ENCODE measurements around the gene EPHB1.

EPHB1 gene

DNA sequence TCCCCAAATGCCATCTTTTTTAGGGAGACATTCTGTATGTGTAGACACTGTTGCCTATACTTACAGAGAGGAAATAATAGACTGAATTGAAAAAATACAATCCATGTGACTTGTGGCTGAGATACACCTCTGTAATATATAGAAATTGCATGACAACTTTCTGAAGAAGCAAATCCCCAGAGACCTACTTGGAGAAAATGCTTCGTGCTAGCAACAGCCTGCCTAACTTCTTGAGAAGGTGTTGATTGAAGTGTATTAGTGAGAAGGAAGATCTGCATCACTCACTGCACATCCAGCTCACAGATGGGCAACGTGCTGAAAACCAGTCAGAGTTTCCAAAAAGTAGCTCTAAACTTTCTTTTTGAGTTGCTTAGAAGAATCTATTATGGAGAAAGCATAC is 404.1 kb downstream of the EPHB1 start:
- no peak for DNase-seq (ENCODE audit: low read depth)
- TF ChIP-seq, protein P1, sequence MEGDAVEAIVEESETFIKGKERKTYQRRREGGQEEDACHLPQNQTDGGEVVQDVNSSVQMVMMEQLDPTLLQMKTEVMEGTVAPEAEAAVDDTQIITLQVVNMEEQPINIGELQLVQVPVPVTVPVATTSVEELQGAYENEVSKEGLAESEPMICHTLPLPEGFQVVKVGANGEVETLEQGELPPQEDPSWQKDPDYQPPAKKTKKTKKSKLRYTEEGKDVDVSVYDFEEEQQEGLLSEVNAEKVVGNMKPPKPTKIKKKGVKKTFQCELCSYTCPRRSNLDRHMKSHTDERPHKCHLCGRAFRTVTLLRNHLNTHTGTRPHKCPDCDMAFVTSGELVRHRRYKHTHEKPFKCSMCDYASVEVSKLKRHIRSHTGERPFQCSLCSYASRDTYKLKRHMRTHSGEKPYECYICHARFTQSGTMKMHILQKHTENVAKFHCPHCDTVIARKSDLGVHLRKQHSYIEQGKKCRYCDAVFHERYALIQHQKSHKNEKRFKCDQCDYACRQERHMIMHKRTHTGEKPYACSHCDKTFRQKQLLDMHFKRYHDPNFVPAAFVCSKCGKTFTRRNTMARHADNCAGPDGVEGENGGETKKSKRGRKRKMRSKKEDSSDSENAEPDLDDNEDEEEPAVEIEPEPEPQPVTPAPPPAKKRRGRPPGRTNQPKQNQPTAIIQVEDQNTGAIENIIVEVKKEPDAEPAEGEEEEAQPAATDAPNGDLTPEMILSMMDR (conservative IDR thresholded peaks at IDR 0.05; ENCODE audit: control insufficient read depth, insufficient read depth, low read depth, low read length): no peak
- no peak overlapping the region for H3K4me3 ChIP-seq (ENCODE audit: control insufficient read depth, low read depth, low read length)

DNA sequence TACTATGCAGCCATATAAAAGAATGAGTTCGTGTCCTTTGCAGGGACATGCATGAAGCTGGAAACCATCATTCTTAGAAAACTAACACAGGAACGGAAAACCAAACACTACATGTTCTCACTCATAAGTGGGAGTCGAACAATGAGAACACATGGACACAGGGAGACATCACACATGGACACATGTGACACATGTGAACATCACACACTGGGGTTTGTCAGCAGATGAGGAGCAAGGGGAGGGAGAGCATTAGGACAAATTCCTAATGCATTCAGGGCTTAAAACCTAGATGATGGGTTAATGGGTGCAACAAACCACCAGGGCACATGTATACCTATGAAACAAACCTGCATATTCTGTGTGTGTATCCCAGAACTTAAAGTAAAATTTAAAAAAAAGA is 408.0 kb downstream of the EPHB1 start:
- TF ChIP-seq, protein P1 (conservative IDR thresholded peaks at IDR 0.05; ENCODE audit: control insufficient read depth, insufficient read depth, low read depth, low read length): no peak
- no peak overlapping the region for H3K4me3 ChIP-seq (ENCODE audit: control insufficient read depth, low read depth, low read length)
- no peak for DNase-seq (ENCODE audit: low read depth)

DNA sequence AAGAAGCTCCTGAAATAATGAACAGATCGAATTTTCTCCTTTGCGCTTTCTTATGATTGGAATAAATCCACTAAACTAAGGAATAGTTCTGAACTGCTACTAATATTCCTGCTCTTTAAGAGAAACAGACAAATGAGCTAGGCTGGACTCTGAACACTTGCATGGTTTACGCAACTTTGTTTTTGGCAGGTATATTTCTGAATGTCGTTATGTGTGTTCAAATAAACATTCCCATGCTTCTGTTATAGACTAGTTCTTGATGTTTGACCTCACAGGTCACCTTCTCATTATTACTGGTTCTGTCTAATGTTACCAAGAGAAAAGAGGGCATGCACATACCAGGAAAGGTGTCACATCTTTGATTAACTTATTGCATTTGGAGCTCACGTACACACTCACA is 418.2 kb downstream of the EPHB1 start:
- H3K4me3 ChIP-seq (ENCODE audit: control insufficient read depth, low read depth, low read length): no peak overlapping the region
- no peak for DNase-seq (ENCODE audit: low read depth)
- TF ChIP-seq, protein P1 (conservative IDR thresholded peaks at IDR 0.05; ENCODE audit: control insufficient read depth, insufficient read depth, low read depth, low read length): no peak

DNA sequence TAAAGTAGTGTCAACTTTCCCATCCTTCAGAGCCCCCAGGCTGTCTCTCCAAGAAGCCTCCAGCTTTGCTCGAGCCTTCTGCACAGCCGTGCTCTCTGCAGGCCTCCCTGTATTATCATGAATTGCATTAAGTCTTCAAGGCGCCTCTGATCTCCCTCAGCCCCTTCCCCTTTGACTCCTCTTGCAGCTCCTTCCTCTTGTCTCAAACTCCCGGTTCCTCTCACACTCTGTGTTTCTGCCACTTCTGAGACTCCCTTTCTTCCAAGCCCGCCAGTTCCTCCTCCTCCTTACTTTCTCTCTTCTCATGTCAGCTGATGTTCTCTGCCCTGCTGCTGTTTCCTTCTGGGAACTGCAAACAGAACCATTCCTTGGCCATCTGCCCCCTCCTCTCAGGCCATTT is 418.8 kb downstream of the EPHB1 start:
- H3K4me3 ChIP-seq (ENCODE audit: control insufficient read depth, low read depth, low read length): no peak overlapping the region
- TF ChIP-seq, protein P1 (conservative IDR thresholded peaks at IDR 0.05; ENCODE audit: control insufficient read depth, insufficient read depth, low read depth, low read length): no peak
- no peak for DNase-seq (ENCODE audit: low read depth)

DNA sequence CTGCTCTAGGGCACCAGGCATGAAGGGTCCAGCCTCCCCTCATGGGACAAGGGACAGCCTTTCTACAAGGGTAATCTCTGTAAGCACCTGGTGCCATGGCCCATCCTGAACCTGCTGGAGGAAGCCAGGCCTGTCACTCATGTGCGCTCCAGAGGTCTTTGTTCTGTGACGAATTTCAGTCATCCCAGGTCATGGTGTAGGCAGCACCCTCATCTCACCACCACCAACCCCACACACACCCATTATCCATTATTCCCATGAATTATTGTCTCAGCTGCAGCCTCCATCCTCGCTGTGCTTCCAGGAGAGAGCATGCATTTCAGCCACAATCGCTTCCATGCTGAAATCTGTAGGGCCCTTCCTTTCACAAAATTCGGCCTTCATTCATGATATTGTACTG is 419.3 kb downstream of the EPHB1 start:
- DNase-seq (ENCODE audit: low read depth): no peak
- H3K4me3 ChIP-seq (ENCODE audit: control insufficient read depth, low read depth, low read length): no peak overlapping the region
- TF ChIP-seq, protein P1 (conservative IDR thresholded peaks at IDR 0.05; ENCODE audit: control insufficient read depth, insufficient read depth, low read depth, low read length): no peak

DNA sequence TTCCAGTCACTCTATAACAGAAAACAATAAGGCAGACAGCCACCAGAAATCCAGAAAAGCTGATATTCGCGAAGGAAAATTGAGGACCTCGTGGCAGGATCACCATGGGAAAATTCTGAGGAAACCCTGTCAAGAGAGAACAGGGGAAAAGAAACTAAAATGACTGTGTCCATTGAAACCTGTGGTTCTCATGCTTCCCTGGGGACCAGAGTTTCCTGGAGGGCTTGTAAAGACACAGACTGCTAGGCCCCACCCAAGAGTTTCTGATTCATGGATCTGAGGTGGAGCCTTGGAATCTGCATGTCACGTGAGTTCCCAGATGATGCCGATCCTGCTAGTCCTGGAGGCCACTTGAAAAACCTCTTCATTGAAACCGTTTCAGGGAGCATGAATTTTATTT is 420.5 kb downstream of the EPHB1 start:
- TF ChIP-seq, protein P1 (conservative IDR thresholded peaks at IDR 0.05; ENCODE audit: control insufficient read depth, insufficient read depth, low read depth, low read length): no peak
- DNase-seq (ENCODE audit: low read depth): peak; percentile 37
- no peak overlapping the region for H3K4me3 ChIP-seq (ENCODE audit: control insufficient read depth, low read depth, low read length)

DNA sequence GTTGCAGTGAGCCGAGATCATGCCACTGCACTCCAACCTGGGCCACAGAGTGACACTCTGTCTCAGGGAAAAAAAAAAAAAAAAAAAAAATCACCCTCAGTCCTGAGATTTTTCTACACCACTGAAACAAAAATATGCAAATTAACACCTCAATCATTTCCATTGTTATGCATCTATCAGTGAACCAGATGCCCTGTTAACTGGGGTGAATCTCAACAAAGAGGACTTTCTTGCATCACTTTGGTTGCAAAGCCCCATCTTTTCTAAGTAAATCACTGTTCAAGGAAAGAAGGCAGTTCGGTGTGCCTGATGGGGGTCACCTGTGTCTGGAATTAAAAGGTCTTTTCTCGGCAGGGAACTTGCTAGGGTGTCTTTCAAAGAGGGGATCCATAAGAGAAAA is 421.6 kb downstream of the EPHB1 start:
- TF ChIP-seq, protein P1 (conservative IDR thresholded peaks at IDR 0.05; ENCODE audit: control insufficient read depth, insufficient read depth, low read depth, low read length): no peak
- H3K4me3 ChIP-seq (ENCODE audit: control insufficient read depth, low read depth, low read length): no peak overlapping the region
- no peak for DNase-seq (ENCODE audit: low read depth)

Measured in fibroblast of mammary gland (primary cell).